HL-60 (cell line): ENCODE data around the gene ZNF652.

Experiments used
- CTCF ChIP-seq: IDR thresholded peaks from one replicate; pipeline ENCODE4 v1.5.1; 2011; ENCODE audit warnings: low read length, control low read depth, inconsistent platforms; ENCODE audit not compliant: insufficient read depth
- POLR2AphosphoS5 ChIP-seq: IDR thresholded peaks from 2 replicates; pipeline ENCODE4 v1.6.1; 2012; ENCODE audit warnings: low read depth

DNA sequence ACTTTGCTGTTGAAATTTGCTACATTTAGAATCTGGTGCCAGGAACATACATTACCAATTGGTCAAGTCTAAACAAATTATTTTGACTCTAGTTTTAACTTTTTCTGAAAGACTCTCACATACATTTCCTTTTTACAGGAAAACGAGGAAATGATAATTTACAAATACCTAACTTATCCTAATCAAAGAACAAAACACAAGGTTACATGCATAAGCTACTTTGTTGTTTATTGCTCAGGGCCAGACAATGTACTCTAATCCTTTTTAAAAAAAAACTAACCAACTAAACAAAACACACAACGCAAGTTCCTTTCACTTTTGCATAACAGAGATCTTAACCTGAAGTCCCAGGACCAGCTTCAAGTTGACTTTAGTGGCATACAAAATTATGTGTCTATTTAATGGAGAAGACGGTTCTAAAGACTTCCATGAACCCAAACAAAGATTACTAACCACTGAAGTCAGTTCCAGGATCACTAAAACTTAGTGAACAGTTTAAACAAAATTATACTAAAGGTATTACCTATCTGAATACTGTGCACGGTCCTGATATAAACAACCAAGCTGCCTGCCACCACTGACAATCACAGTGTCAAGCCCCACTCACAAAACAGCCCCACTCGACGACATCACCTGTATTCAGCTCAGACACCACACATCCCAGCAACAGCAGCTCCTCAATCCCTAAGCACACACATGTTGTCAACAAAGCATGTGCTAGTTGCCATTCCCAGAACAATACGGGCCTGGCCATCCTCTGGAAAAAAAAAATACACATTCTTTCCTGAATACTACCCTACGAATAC is 1.9 kb downstream of the ZNF652 start:
- TF ChIP-seq CTCF (no peak), POLR2AphosphoS5 (no peak)
